Measurements from ENCODE around the gene CACNA1B. TPM values are rescaled to one million over a fixed set of nuclear protein-coding genes. Genes with fewer than 3 reads are reported as not detected.
"Not testable (repeated sequence)": the region's sequence is repeated elsewhere in the genome, so short reads cannot be mapped to it uniquely, and the experiment has no call there.

CACNA1B gene
- total RNA-seq, 4 donors from 2014 or later, result 0.08 TPM; not detected in 2

DNA sequence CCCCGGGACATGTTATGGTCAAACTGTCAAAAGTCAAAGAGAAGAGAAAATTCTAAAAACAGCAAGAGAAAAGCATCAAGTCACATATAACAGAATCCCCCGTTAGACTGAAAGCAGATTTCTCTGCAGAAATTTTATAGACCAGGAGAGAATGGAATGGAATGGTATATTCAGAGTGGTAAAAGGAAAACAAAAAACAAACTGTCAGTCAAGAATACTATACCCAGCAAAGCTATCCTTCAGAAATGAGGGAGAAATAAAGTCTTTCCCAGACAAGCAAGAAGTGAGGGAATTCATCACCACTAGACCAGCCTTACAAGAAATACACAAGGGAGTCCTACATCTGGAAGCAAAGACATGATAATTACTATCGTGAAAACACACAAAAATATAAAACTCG, 208.0 kb downstream of the CACNA1B start:
- Histone ChIP-seq H3K27ac (no peak overlapping the region), H3K4me1 (no peaks in the 10 kb centered on the region), H3K27me3 (peaks cover 6% of the 10 kb centered on the region), H3K9me3 (peaks cover 12% of the 10 kb centered on the region), H3K36me3 (no peaks in the 10 kb centered on the region), H3K4me3 (no peak overlapping the region)
- DNase-seq (ENCODE audit: low spot score in 2 of 2), result no peak
- TF ChIP-seq POLR2A (IDR thresholded peaks at IDR 0.05) (no peak), CTCF (IDR thresholded peaks at IDR 0.05) (no peak), EP300 (IDR thresholded peaks at IDR 0.05) (no peak), POLR2AphosphoS5 (IDR thresholded peaks at IDR 0.05) (no peak)
- WGBS, result no CpG with 5 or more reads among the region's 4 CpGs

GRCh38 chr9:138092057-138092456, 214.5 kb downstream of the CACNA1B start:
- not testable (repeated sequence) for H3K27me3 ChIP-seq; DNase-seq (ENCODE audit: low spot score in 2 of 2); H3K27ac ChIP-seq; H3K36me3 ChIP-seq; H3K4me3 ChIP-seq; H3K9me3 ChIP-seq; H3K4me1 ChIP-seq
- 39% methylated on average over 4 of the region's 4 CpGs for WGBS

GRCh38 chr9:138094028-138094427, 216.4 kb downstream of the CACNA1B start:
- WGBS, result 91% methylated on average over 5 of the region's 5 CpGs
- no peak overlapping the region for H3K4me3 ChIP-seq
- no peaks in the 10 kb centered on the region for H3K9me3 ChIP-seq
- H3K36me3 ChIP-seq, result no peaks in the 10 kb centered on the region
- no peaks in the 10 kb centered on the region for H3K4me1 ChIP-seq
- H3K27me3 ChIP-seq, result no peaks in the 10 kb centered on the region
- no peak for DNase-seq (ENCODE audit: low spot score in 2 of 2)
- TF ChIP-seq POLR2AphosphoS5 (IDR thresholded peaks at IDR 0.05) (no peak), EP300 (IDR thresholded peaks at IDR 0.05) (no peak)
- H3K27ac ChIP-seq, result no peak overlapping the region

- WGBS, result 82% methylated on average over 14 of the region's 14 CpGs
Measured at GRCh38 chr9:138095813-138096518, 218.4 kb downstream of the CACNA1B start.

GRCh38 chr9:138096519-138096845, 218.9 kb downstream of the CACNA1B start:
- Histone ChIP-seq H3K27ac (no peak overlapping the region), H3K36me3 (no peaks in the 10 kb centered on the region), H3K27me3 (no peaks in the 10 kb centered on the region), H3K4me1 (no peaks in the 10 kb centered on the region), H3K4me3 (no peak overlapping the region), H3K9me3 (no peaks in the 10 kb centered on the region)
- TF ChIP-seq POLR2AphosphoS5 (IDR thresholded peaks at IDR 0.05), result no peak
- no peak for TF ChIP-seq POLR2A (IDR thresholded peaks at IDR 0.05)
- no peak for DNase-seq (ENCODE audit: low spot score in 2 of 2)
- 92% methylated on average over 6 of the region's 13 CpGs for WGBS

More at GRCh38 chr9:138095813-138096518, 218.4 kb downstream of the CACNA1B start:
- H3K9me3 ChIP-seq, result no peaks in the 10 kb centered on the region
- no peak overlapping the region for H3K27ac ChIP-seq
- H3K4me1 ChIP-seq, result no peaks in the 10 kb centered on the region
- no peaks in the 10 kb centered on the region for H3K27me3 ChIP-seq
- no peak overlapping the region for H3K4me3 ChIP-seq
- peak in 1 of 2 donors; percentile 67 for DNase-seq (ENCODE audit: low spot score in 2 of 2)
- H3K36me3 ChIP-seq, result no peaks in the 10 kb centered on the region
- TF ChIP-seq POLR2AphosphoS5 (IDR thresholded peaks at IDR 0.05) (no peak), POLR2A (IDR thresholded peaks at IDR 0.05) (no peak), CTCF (IDR thresholded peaks at IDR 0.05) (no peak), EP300 (IDR thresholded peaks at IDR 0.05) (no peak)

- H3K4me3 ChIP-seq, result no peak overlapping the region
- peak in 1 of 2 donors; percentile 57 for DNase-seq (ENCODE audit: low spot score in 2 of 2)
Measured at GRCh38 chr9:138097501-138097991, 220.0 kb downstream of the CACNA1B start.

More at GRCh38 chr9:138097501-138097991, 220.0 kb downstream of the CACNA1B start:
- Histone ChIP-seq H3K27ac (no peak overlapping the region), H3K36me3 (no peaks in the 10 kb centered on the region), H3K27me3 (no peaks in the 10 kb centered on the region), H3K9me3 (no peaks in the 10 kb centered on the region), H3K4me1 (no peaks in the 10 kb centered on the region)
- 79% methylated on average over 10 of the region's 13 CpGs for WGBS
- no peak for TF ChIP-seq POLR2AphosphoS5 (IDR thresholded peaks at IDR 0.05)
- no peak for TF ChIP-seq POLR2A (IDR thresholded peaks at IDR 0.05)
- TF ChIP-seq CTCF (IDR thresholded peaks at IDR 0.05), result no peak
- TF ChIP-seq EP300 (IDR thresholded peaks at IDR 0.05), result no peak

All from suprapubic skin (tissue), 4 donors.